ENCODE results near the gene ZNF687. TPM values are rescaled to one million over a fixed set of nuclear protein-coding genes. Genes with fewer than 3 reads are reported as not detected.
A peak's percentile ranks its signal among the peaks of the same experiment; 100 is the strongest.

Gene ZNF687
- total RNA-seq, 1 experiment from 2014 or later: 34.3 TPM

GRCh38 chr1:151326619-151327222, 44.6 kb downstream of the ZNF687 start:
- ChIA-PET POLR2A (interaction anchor here (1.8 to 2.3 kb wide), 4 partner anchors 13 to 45 kb away, joined by 8 to 18 read pairs (median 10); partner anchors contain the start of gene ZNF687), RAD21 (ENCODE audit: low non-redundant PET in 1 of 2, low total read pairs in 2 of 2, uncharacterized antibody in 2 of 2, unreplicated experiment in 2 of 2) (interaction anchor here in 1 of 2 experiments (1.3 to 1.6 kb wide), 2 partner anchors 14 to 26 kb away, joined by 4 to 6 read pairs; no protein-coding TSS in a partner anchor)

More at GRCh38 chr1:151326619-151327222, 44.6 kb downstream of the ZNF687 start:
- Histone ChIP-seq H3K27ac (ENCODE audit: low read depth, low read length) (peak overlapping the region; percentile 80), H3K4me3 (replicated peaks in 1 of 2; ENCODE audit: low read depth in 1 of 2, low read length in 2 of 2) (peak overlapping the region; percentile 80 to 82), H3K9me3 (ENCODE audit: control insufficient read depth in 1 of 2, insufficient read depth in 1 of 2, low read depth in 1 of 2, low read length in 2 of 2) (no peaks in the 10 kb centered on the region), H3K36me3 (ENCODE audit: control insufficient read depth in 1 of 2, insufficient read depth in 2 of 2, low read length in 2 of 2) (no peaks in the 10 kb centered on the region; a peak in 1 of 4 replicates), H3K9ac (ENCODE audit: low read length) (peak overlapping the region; percentile 73), H2AFZ (ENCODE audit: low read depth, low read length, poor library complexity, severe bottlenecking) (no peak overlapping the region), H3K27me3 (ENCODE audit: insufficient read depth, low read length) (no peaks in the 10 kb centered on the region), H3K4me2 (ENCODE audit: low read length) (peak overlapping the region; percentile 96), H3K9me2 (ENCODE audit: insufficient read depth) (no peaks in the 10 kb centered on the region), H4K20me1 (ENCODE audit: insufficient read depth) (no peaks in the 10 kb centered on the region), H3K4me1 (ENCODE audit: control insufficient read depth in 1 of 2, insufficient read depth in 2 of 2, low read length in 2 of 2) (peaks cover 12 to 24% of the 10 kb centered on the region in 2 experiments), H3K79me2 (ENCODE audit: insufficient read depth, low read length) (peaks cover 14% of the 10 kb centered on the region)
- TF ChIP-seq RAD21 (IDR thresholded peaks at IDR 0.05; ENCODE audit: low read depth): no peak
- TF ChIP-seq SP1 (IDR thresholded peaks at IDR 0.05; ENCODE audit: low read depth): no peak
- TF ChIP-seq, protein P1, sequence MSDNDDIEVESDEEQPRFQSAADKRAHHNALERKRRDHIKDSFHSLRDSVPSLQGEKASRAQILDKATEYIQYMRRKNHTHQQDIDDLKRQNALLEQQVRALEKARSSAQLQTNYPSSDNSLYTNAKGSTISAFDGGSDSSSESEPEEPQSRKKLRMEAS (IDR thresholded peaks at IDR 0.05): no peak
- no peak for TF ChIP-seq SRF (IDR thresholded peaks at IDR 0.05; ENCODE audit: low read depth)
- no peak for TF ChIP-seq CBX3 (IDR thresholded peaks at IDR 0.05; ENCODE audit: low read depth)
- no peak for TF ChIP-seq ZFX (IDR thresholded peaks at IDR 0.05)
- no peak for TF ChIP-seq JUND (IDR thresholded peaks at IDR 0.05)
- no peak for TF ChIP-seq POLR2AphosphoS5 (IDR thresholded peaks at IDR 0.05; ENCODE audit: low read depth, low read length)
- no peak for TF ChIP-seq ATF3 (IDR thresholded peaks at IDR 0.05)
- no peak for TF ChIP-seq SIN3A (IDR thresholded peaks at IDR 0.05; ENCODE audit: low read depth)
- TF ChIP-seq CEBPB (IDR thresholded peaks at IDR 0.05; ENCODE audit: low read depth): no peak
- TF ChIP-seq, protein P2, sequence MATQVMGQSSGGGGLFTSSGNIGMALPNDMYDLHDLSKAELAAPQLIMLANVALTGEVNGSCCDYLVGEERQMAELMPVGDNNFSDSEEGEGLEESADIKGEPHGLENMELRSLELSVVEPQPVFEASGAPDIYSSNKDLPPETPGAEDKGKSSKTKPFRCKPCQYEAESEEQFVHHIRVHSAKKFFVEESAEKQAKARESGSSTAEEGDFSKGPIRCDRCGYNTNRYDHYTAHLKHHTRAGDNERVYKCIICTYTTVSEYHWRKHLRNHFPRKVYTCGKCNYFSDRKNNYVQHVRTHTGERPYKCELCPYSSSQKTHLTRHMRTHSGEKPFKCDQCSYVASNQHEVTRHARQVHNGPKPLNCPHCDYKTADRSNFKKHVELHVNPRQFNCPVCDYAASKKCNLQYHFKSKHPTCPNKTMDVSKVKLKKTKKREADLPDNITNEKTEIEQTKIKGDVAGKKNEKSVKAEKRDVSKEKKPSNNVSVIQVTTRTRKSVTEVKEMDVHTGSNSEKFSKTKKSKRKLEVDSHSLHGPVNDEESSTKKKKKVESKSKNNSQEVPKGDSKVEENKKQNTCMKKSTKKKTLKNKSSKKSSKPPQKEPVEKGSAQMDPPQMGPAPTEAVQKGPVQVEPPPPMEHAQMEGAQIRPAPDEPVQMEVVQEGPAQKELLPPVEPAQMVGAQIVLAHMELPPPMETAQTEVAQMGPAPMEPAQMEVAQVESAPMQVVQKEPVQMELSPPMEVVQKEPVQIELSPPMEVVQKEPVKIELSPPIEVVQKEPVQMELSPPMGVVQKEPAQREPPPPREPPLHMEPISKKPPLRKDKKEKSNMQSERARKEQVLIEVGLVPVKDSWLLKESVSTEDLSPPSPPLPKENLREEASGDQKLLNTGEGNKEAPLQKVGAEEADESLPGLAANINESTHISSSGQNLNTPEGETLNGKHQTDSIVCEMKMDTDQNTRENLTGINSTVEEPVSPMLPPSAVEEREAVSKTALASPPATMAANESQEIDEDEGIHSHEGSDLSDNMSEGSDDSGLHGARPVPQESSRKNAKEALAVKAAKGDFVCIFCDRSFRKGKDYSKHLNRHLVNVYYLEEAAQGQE (IDR thresholded peaks at IDR 0.05; ENCODE audit: low read depth): no peak
- no peak for TF ChIP-seq ZBTB33 (IDR thresholded peaks at IDR 0.05; ENCODE audit: extremely low read depth, insufficient replicate concordance, low read length)
- no peak for TF ChIP-seq POLR2A (IDR thresholded peaks at IDR 0.05; ENCODE audit: borderline replicate concordance, extremely low read depth, insufficient read depth, insufficient read length)
- TF ChIP-seq ELF1 (IDR thresholded peaks at IDR 0.05; ENCODE audit: borderline replicate concordance, low read depth): no peak
- BruUV-seq (replicated peaks): no TSS peak
- intact Hi-C loops (cut with micrococcal nuclease): loop anchor here (5.0 kb wide), 1 partner anchor 129 kb away; the partner anchor contains the start of gene PIP5K1A
- ATAC-seq: peak; percentile 48
- CTCF ChIA-PET: interaction anchor here (1.5 to 1.9 kb wide), 3 partner anchors 14 to 26 kb away, joined by 3 to 23 read pairs (median 8); no protein-coding TSS in a partner anchor
- DNase-seq (ENCODE audit: low read depth, low spot score): no peak

Measured in HCT116 (cell line).